ENCODE results near the gene BCAT1.

DNA sequence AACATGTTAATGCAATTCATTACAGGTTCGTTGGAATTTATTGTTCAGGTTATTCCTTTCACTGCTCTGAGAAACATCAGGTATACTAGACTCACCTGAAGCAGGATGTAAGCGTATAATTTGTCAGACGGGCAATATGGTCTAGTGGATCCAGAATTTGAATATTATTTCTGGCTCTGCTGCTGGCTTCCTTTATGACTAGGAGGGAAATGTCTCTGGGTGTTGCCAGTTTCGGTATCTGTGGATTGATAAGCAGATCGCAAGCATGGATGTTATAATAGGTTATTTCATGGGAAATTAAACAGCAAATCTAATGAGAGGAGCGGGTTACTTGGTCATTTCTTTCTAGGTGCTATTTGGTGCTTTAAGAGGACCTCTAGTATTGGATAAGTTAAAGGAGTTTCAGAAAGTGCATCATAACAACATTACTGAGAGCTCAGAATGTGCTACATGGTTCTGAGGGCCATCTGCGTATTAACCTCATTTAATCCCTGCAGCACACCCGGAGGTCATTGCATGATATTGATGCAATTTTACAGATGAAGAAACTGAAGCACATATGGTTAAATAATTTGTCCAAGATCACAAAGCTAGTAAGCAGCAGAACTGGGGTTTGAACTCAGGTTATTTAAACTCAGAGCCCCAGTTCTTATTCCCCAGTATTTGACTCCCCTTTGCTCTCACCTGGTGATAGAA is 47.3 kb upstream of the BCAT1 start:
- TF ChIP-seq, protein P1, sequence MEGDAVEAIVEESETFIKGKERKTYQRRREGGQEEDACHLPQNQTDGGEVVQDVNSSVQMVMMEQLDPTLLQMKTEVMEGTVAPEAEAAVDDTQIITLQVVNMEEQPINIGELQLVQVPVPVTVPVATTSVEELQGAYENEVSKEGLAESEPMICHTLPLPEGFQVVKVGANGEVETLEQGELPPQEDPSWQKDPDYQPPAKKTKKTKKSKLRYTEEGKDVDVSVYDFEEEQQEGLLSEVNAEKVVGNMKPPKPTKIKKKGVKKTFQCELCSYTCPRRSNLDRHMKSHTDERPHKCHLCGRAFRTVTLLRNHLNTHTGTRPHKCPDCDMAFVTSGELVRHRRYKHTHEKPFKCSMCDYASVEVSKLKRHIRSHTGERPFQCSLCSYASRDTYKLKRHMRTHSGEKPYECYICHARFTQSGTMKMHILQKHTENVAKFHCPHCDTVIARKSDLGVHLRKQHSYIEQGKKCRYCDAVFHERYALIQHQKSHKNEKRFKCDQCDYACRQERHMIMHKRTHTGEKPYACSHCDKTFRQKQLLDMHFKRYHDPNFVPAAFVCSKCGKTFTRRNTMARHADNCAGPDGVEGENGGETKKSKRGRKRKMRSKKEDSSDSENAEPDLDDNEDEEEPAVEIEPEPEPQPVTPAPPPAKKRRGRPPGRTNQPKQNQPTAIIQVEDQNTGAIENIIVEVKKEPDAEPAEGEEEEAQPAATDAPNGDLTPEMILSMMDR (conservative IDR thresholded peaks at IDR 0.05), result no peak
- TF ChIP-seq ZFX (IDR thresholded peaks at IDR 0.05), result no peak
